Astrocyte of the cerebellum (primary cell): ENCODE results near the gene SAG.

Source experiments
- DNase-seq: peaks from one replicate; pipeline ENCODE4 v3.0.0-alpha.2; 2011; ENCODE audit warnings: low read depth
- H3K4me3 ChIP-seq: 2 replicates; pipeline ENCODE4 v1.5.1; 2011; ENCODE audit warnings: mild to moderate bottlenecking, low read depth, low read length, moderate library complexity
- in situ Hi-C: cut with HindIII; loops from 2 replicates; pipeline ENCODE4 v1.10.0; 2017; ENCODE audit warnings: low sequenced_read_pairs
- TF ChIP-seq, protein P1 (sequence below): IDR thresholded peaks from 2 replicates; pipeline ENCODE4 v1.5.1; 2012; ENCODE audit warnings: low read length, low read depth, moderate library complexity, mild to moderate bottlenecking; ENCODE audit errors: missing control alignments

Gene SAG

DNA sequence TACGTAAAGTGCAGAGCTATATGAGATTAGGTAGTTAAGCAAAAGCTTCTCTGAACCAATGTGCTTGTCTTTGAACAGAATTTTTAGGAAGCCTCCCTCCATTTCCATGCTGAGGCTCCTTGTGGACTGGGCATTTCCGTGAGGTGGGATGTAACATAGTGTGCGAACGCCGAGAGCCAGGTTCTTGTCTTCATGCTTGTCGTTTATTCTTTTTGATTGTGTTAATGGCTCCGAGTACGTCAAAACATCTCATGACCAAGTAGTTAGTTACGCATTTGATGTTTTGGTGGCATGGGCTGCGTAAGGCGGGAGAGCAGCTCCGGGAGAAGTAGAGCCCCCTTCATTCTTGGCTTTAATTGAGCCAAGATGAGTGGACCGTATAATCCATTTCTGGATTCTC, 79.6 kb downstream of the SAG start:
- TF ChIP-seq, protein P1, sequence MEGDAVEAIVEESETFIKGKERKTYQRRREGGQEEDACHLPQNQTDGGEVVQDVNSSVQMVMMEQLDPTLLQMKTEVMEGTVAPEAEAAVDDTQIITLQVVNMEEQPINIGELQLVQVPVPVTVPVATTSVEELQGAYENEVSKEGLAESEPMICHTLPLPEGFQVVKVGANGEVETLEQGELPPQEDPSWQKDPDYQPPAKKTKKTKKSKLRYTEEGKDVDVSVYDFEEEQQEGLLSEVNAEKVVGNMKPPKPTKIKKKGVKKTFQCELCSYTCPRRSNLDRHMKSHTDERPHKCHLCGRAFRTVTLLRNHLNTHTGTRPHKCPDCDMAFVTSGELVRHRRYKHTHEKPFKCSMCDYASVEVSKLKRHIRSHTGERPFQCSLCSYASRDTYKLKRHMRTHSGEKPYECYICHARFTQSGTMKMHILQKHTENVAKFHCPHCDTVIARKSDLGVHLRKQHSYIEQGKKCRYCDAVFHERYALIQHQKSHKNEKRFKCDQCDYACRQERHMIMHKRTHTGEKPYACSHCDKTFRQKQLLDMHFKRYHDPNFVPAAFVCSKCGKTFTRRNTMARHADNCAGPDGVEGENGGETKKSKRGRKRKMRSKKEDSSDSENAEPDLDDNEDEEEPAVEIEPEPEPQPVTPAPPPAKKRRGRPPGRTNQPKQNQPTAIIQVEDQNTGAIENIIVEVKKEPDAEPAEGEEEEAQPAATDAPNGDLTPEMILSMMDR, result no peak
- H3K4me3 ChIP-seq, result no peak overlapping the region
- DNase-seq, result no peak
- in situ Hi-C loops, result no loop called here

DNA sequence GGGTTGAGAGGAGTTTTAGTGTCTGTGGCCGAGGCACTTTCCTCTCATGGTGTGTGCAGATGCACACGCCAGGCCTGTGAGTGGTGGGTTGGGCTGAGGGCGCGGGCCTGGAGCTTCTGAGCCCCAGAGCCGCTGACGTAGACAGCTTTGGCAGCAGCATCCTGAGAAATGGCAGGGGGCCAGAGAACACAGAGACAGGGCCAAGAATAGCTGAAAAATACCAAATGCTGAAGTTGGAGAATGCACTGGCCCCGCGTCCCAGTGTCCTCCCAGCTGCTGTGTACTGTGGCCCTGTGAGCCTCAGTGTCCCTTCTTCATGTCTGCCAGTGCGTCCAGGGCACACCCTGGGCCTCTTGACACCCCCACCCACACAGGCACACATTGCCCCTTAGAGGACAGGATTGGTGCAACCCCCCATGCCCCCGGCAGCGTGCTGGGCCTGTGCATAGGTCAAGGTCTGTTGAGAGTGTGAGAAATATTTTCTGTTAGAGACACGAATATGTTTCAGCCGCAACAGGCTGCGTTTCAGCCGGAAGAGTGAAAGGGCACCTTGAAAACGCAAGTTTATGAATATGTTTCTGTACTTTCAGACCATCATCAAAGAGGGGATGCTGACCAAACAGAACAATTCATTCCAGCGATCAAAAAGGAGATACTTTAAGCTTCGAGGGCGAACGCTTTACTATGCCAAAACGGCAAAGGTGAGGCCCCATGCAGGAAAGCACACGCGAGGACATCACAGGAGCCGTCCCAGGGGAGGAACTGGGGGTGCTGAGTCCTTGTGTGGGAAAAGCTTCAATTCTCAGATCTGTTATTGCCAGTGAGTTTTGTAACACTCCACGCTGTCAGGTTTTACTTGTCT, 80.3 kb downstream of the SAG start:
- in situ Hi-C loops, result no loop called here
- H3K4me3 ChIP-seq, result no peak overlapping the region
- peak; percentile 94 for DNase-seq
- TF ChIP-seq, protein P1, result no peak

DNA sequence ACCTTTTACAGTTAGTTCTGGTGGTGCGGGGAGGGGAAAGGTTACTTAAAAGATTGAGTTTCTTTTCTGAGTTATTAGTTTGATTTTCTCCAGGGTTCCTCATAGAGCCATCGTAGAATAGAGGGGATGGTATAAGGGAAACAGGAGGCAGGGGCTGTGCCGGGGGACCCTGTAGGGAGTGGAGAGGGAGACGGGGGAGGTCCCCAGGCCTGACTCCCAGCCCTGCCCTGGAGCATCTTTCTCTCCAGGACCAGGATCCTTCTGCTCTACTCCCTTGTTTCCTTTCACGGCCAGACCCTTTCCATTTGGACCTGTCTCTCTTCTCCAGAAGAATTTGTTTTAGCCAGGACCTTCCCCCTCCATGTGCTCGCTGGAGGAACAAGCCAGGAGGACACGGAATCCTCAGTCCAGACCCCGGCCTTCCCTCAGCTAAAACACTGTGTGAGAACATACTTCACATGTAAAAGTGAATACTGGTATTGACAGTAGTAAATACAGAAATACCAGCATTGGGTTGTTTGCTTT, 82.0 kb downstream of the SAG start:
- TF ChIP-seq, protein P1, result no peak
- in situ Hi-C loops, result no loop called here
- no peak for DNase-seq
- H3K4me3 ChIP-seq, result no peak overlapping the region

DNA sequence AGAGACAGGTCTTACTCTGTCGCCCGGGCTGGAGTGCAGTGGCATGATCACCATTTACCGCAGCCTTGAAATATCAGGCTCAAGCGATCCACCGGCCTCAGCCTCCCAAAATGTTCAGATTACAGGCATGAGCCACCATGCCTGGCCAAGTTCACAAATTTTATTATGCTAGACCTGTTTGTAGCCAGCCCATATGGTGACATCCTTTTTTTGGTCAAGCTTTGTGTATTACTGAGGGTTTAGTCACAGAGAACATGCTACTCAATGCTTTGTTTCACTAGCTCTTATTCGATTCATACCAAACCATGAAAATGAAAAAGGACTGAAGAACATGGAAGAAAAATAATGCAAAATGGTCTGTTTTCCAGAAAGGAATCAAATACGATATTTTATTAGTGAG, 88.1 kb downstream of the SAG start:
- TF ChIP-seq, protein P1, result no peak
- DNase-seq, result no peak
- H3K4me3 ChIP-seq, result no peak overlapping the region
- in situ Hi-C loops, result no loop called here
